Loucy (cell line): Measurements from ENCODE around the gene MTA1.

ENCODE experiments used
- EZH2phosphoT487 ChIP-seq: fragments of 200-600 bp; IDR thresholded peaks from 2 replicates; pipeline ENCODE4 v1.6.1; 2018; ENCODE audit warnings: antibody characterized with exemption, mild to moderate bottlenecking, moderate library complexity, borderline replicate concordance
- TF ChIP-seq, protein P1 (sequence below): fragments of 200-600 bp; sonication (generic); conservative IDR thresholded peaks from 2 replicates; pipeline ENCODE4 v1.5.1; 2014; ENCODE audit warnings: mild to moderate bottlenecking, antibody characterized with exemption, low read length

DNA sequence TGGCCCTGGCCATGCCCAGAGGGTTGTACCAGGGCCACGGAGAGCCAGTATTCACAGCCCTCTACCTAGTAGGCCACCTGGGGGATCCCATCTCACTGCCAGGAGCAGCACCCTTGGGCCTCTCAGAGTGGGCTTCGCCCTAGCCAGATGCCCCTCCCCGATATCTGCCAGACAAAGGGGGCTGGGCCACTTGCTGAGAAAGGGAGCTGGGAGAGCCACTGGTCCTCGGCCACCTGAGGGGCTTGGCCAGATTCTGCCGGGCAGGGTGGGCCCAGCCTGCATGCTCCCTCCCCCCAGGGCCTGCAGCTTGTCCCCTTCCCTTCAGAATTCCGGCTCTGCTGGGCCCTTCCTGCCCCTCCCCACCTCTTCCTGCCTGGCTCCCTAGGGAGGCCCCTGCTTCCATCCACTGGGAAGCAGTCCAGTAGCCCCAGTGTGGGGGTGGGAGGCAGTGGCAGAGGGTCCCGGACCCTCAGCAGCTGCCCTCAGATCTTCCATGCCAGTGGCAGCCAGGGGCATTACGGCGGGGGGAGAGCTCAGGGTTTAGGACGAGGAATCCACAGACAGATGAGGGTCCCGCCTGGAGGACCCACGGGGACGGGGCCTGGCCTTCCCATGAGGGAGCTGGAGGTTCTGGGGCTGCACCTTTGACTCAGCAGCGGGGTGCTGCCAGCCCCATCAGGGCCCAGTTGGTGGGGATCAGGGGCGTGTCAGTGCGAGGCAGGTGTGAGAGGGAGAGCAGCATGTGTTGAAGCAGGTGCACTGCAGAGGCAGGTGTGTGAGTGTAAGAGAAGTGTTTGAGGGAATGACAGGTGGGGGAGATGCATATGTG is 57.4 kb downstream of the MTA1 start:
- TF ChIP-seq, protein P1, sequence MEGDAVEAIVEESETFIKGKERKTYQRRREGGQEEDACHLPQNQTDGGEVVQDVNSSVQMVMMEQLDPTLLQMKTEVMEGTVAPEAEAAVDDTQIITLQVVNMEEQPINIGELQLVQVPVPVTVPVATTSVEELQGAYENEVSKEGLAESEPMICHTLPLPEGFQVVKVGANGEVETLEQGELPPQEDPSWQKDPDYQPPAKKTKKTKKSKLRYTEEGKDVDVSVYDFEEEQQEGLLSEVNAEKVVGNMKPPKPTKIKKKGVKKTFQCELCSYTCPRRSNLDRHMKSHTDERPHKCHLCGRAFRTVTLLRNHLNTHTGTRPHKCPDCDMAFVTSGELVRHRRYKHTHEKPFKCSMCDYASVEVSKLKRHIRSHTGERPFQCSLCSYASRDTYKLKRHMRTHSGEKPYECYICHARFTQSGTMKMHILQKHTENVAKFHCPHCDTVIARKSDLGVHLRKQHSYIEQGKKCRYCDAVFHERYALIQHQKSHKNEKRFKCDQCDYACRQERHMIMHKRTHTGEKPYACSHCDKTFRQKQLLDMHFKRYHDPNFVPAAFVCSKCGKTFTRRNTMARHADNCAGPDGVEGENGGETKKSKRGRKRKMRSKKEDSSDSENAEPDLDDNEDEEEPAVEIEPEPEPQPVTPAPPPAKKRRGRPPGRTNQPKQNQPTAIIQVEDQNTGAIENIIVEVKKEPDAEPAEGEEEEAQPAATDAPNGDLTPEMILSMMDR: no peak
- TF ChIP-seq EZH2phosphoT487: no peak
